Spleen (tissue), 7 donors: ENCODE measurements around the gene KDM2B.

Source experiments
- CTCF ChIP-seq, 11 experiments: fragments of 200-600 bp in 7 of 11; fragments of 450-650 bp in 4 of 11; sonication (generic) in 4 of 11; IDR thresholded peaks in 8 of 11; conservative IDR thresholded peaks in 3 of 11; 1 replicate in 7 of 11; 2 replicates in 4 of 11; pipeline versions ENCODE4 v1.4.0 to v1.8.0; 2016 to 2021; ENCODE audit warnings: antibody characterized with exemption in 11 of 11, inconsistent platforms in 4 of 11, mild to moderate bottlenecking in 1 of 11
- POLR2AphosphoS5 ChIP-seq, 3 donors: sonication (generic); formaldehyde crosslinking; IDR thresholded peaks; one replicate each; pipeline ENCODE4 v1.5.1; 2017; ENCODE audit warnings: antibody characterized with exemption in 3 of 3
- donor health status: DM: no; HTN: no; CAD: no; lungs with moderate emphysema.
- donor health status: DM: no; HTN: no; CAD: no.
- donor health status: DM: no; HTN: no; CAD: no.

- TF ChIP-seq POLR2AphosphoS5 (IDR thresholded peaks at IDR 0.05) (no peak), CTCF (IDR thresholded peaks at IDR 0.05 in 8 of 11, conservative IDR thresholded peaks at IDR 0.05 in 3 of 11) (no peak)
Measured at GRCh38 chr12:121592320-121592719, 11.5 kb upstream of the KDM2B start.
